Measurements from ENCODE around the gene TMOD3. TPM values are rescaled to one million over a fixed set of nuclear protein-coding genes. Genes with fewer than 3 reads are reported as not detected.

Gene TMOD3
- total and polyA plus RNA-seq, 2 of the 8 experiments (the other 6 are each of a cell fraction or from before 2014, with no cell fraction given) = 3.9 to 29.0 TPM

DNA sequence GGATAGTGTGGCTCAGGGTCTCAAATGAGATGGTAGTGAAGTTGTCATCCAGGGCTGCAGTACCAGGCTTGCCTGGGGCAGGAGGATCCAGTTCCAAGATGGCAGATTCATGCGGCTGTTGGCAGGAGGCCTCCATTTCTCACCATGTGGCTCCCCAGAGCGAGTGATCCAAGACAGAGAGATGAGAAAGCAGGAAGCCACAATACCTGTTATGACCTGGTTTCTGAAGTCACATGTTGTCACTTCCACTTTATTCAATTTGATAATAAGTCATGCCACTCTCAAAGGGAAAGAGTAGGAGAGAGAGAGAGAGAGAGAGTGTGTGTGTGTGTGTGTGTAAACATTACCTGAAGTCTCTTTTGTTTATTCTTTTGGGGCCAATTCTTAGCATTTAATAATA is 47.9 kb upstream of the TMOD3 start:
- Histone ChIP-seq H4K5ac (ENCODE audit: insufficient read length, low read depth, low read length) (no peak overlapping the region), H3K36me3 (ENCODE audit: control insufficient read depth in 2 of 4, insufficient read depth in 4 of 4, low read length in 3 of 4) (no peaks in the 10 kb centered on the region), H3K4me2 (ENCODE audit: insufficient read depth in 1 of 2, low read depth in 2 of 2, low read length in 2 of 2) (no peak overlapping the region), H3K4me3 (ENCODE audit: extremely low read depth in 1 of 4, insufficient read depth in 2 of 4, low read depth in 3 of 4, low read length in 4 of 4) (no peak overlapping the region), H2AK5ac (ENCODE audit: low read depth, low read length) (no peak overlapping the region), H2AFZ (ENCODE audit: low read length) (no peak overlapping the region), H2BK15ac (ENCODE audit: low read length) (no peak overlapping the region), H3K23me2 (ENCODE audit: low read depth, low read length) (no peaks in the 10 kb centered on the region), H4K91ac (replicated peaks; ENCODE audit: insufficient read length, low read length) (no peak overlapping the region), H2BK12ac (ENCODE audit: low read depth, low read length) (no peak overlapping the region), H4K8ac (ENCODE audit: extremely low read depth, insufficient read depth, low read length) (no peak overlapping the region), H3K4me1 (replicated peaks in 1 of 4; ENCODE audit: control insufficient read depth in 3 of 4, insufficient read depth in 4 of 4, low read length in 3 of 4) (no peaks in the 10 kb centered on the region), H3K9me3 (ENCODE audit: insufficient read depth in 2 of 2, low read depth in 1 of 2, low read length in 1 of 2) (no peaks in the 10 kb centered on the region), H2BK120ac (replicated peaks; ENCODE audit: low read depth, low read length) (no peak overlapping the region), H3K18ac (ENCODE audit: extremely low read depth, low read length) (no peak overlapping the region), H2BK20ac (ENCODE audit: low read length) (no peak overlapping the region), H3K56ac (replicated peaks; ENCODE audit: insufficient read length, low read depth, low read length) (no peak overlapping the region), H3K23ac (ENCODE audit: insufficient read length) (no peak overlapping the region), H3K27me3 (replicated peaks in 1 of 4; ENCODE audit: control insufficient read depth in 3 of 4, extremely low read depth in 1 of 4, insufficient read depth in 3 of 4, low read length in 3 of 4) (no peaks in the 10 kb centered on the region), H3K14ac (ENCODE audit: insufficient read length) (no peak overlapping the region), H4K20me1 (replicated peaks in 1 of 2; ENCODE audit: control insufficient read depth in 1 of 2, insufficient read depth in 2 of 2, low read length in 2 of 2) (no peaks in the 10 kb centered on the region), H2BK5ac (ENCODE audit: low read depth, low read length) (no peak overlapping the region), H3K79me2 (ENCODE audit: control insufficient read depth in 1 of 2, insufficient read depth in 2 of 2, low read length in 2 of 2) (no peaks in the 10 kb centered on the region), H3K9ac (replicated peaks in 1 of 4; ENCODE audit: extremely low read depth in 1 of 4, low read depth in 3 of 4, low read length in 3 of 4) (no peak overlapping the region), H3K79me1 (ENCODE audit: low read depth, low read length) (no peaks in the 10 kb centered on the region), H3K4ac (replicated peaks; ENCODE audit: insufficient read length, low read depth, low read length) (no peak overlapping the region), H3K27ac (ENCODE audit: low read depth, low read length) (no peak overlapping the region)
- ChIA-PET POLR2A (ENCODE audit: partially characterized antibody) (no interaction called here), CTCF (ENCODE audit: partially characterized antibody) (interaction anchor here (1.8 to 9.8 kb wide), 2 partner anchors 122 to 133 kb away, joined by 5 to 243 read pairs; no protein-coding TSS in a partner anchor)
- FAIRE-seq (no peak), DNase-seq (ENCODE audit: low read depth in 1 of 2, low spot score in 2 of 2) (no peak)
- WGBS, 2 experiments (ENCODE audit: extremely low coverage in 1 of 2, insufficient coverage in 1 of 2, insufficient read length in 1 of 2, insufficient replicate concordance in 2 of 2, low coverage in 1 of 2, low lambda C conversion rate in 2 of 2, missing lambda C conversion rate in 1 of 2) = 60% methylated on average over 2 of the region's 2 CpGs; no CpG with 5 or more reads in 1 of the 2 experiments
- TF ChIP-seq TAF1 (IDR thresholded peaks at IDR 0.05; ENCODE audit: low read depth, low read length) (no peak), EZH2 (IDR thresholded peaks at IDR 0.05; ENCODE audit: low read depth, low read length, severe bottlenecking) (no peak), SRF (IDR thresholded peaks at IDR 0.05; ENCODE audit: low read depth, low read length) (no peak), CREB1 (IDR thresholded peaks at IDR 0.05) (no peak), POLR2AphosphoS5 (IDR thresholded peaks at IDR 0.05; ENCODE audit: low read depth, low read length) (no peak), SP1 (IDR thresholded peaks at IDR 0.05; ENCODE audit: low read depth, low read length) (no peak), RNF2 (IDR thresholded peaks at IDR 0.05; ENCODE audit: borderline replicate concordance, low read depth, low read length, missing control alignments, poor library complexity, severe bottlenecking) (no peak), NRF1 (IDR thresholded peaks at IDR 0.05; ENCODE audit: low read depth, low read length) (no peak), JUN (IDR thresholded peaks at IDR 0.05; ENCODE audit: low read depth, low read length) (no peak), TAF7 (optimal IDR thresholded peaks at IDR 0.05; ENCODE audit: borderline replicate concordance, low read depth, low read length) (no peak), RBBP5 (IDR thresholded peaks at IDR 0.05; ENCODE audit: borderline replicate concordance, low read depth, low read length) (no peak), POLR2A (IDR thresholded peaks at IDR 0.05; ENCODE audit: control extremely low read depth in 1 of 2, low read depth in 2 of 2, low read length in 2 of 2) (no peak)
